GM18517 (cell line): ENCODE data around the gene C2orf72.
"Not testable (repeated sequence)": the region's sequence is repeated elsewhere in the genome, so short reads cannot be mapped to it uniquely, and the experiment has no call there.

ENCODE experiments used
- ATAC-seq: cut with Tn5 transposase; IDR thresholded peaks from one replicate; pipeline ENCODE4 v1.9.1; 2021; ENCODE audit warnings: mild to moderate bottlenecking, moderate library complexity; ENCODE audit not compliant: unreplicated experiment

The C2orf72 gene

GRCh38 chr2:231037202-231037730 lies at the start of gene C2orf72:
Gene C2orf72 (plus strand): TSS chr2:231037523. CDS start chr2:231037566, 43 bp downstream.
- ATAC-seq: no peak

GRCh38 chr2:230989731-230990130 lies 47.6 kb upstream of the C2orf72 start:
- no peak for ATAC-seq

GRCh38 chr2:230990131-230990898 lies 47.0 kb upstream of the C2orf72 start:
- ATAC-seq: no peak

GRCh38 chr2:230990899-230991150 lies 46.5 kb upstream of the C2orf72 start:
- no peak for ATAC-seq

- ATAC-seq: no peak
Observed at GRCh38 chr2:230991598-230991997, 45.7 kb upstream of the C2orf72 start.

- ATAC-seq: no peak
Observed at GRCh38 chr2:230995821-230996220, 41.5 kb upstream of the C2orf72 start, which contains the start of gene SPATA3. Gene SPATA3 (plus strand): TSS chr2:230996121. CDS start chr2:230996234, 113 bp downstream.

- no peak for ATAC-seq
Observed at GRCh38 chr2:230996661-230997060, 40.7 kb upstream of the C2orf72 start.

GRCh38 chr2:230998882-230999281 lies 38.4 kb upstream of the C2orf72 start:
- no peak for ATAC-seq

- no peak for ATAC-seq
Observed at GRCh38 chr2:230999477-230999876, 37.8 kb upstream of the C2orf72 start.

GRCh38 chr2:231000211-231000904 lies 37.0 kb upstream of the C2orf72 start:
- ATAC-seq: no peak

- ATAC-seq: no peak
Observed at GRCh38 chr2:231001036-231001435, 36.3 kb upstream of the C2orf72 start.

GRCh38 chr2:231001921-231002320 lies 35.4 kb upstream of the C2orf72 start:
- ATAC-seq: no peak

GRCh38 chr2:231002641-231003040 lies 34.7 kb upstream of the C2orf72 start:
- no peak for ATAC-seq

GRCh38 chr2:231003186-231003585 lies 34.1 kb upstream of the C2orf72 start:
- no peak for ATAC-seq

- ATAC-seq: not testable (repeated sequence)
Observed at GRCh38 chr2:231004930-231005329, 32.4 kb upstream of the C2orf72 start.

GRCh38 chr2:231007286-231008098 lies 29.8 kb upstream of the C2orf72 start:
- no peak for ATAC-seq

GRCh38 chr2:231008131-231008530 lies 29.2 kb upstream of the C2orf72 start:
- no peak for ATAC-seq

GRCh38 chr2:231009236-231009919 lies 27.9 kb upstream of the C2orf72 start:
- no peak for ATAC-seq

GRCh38 chr2:231010201-231010730 lies 27.1 kb upstream of the C2orf72 start:
- ATAC-seq: no peak

GRCh38 chr2:231011526-231011925 lies 25.8 kb upstream of the C2orf72 start:
- no peak for ATAC-seq

- ATAC-seq: no peak
Observed at GRCh38 chr2:231012463-231012862, 24.9 kb upstream of the C2orf72 start.
